ENCODE data around the gene RLN3. TPM values are rescaled to one million over a fixed set of nuclear protein-coding genes. Genes with fewer than 3 reads are reported as not detected.

The RLN3 gene
- total and polyA plus RNA-seq, 9 of the 15 experiments (the other 6 are each of a cell fraction or from before 2014, with no cell fraction given): 0.31 to 1.2 (median 0.71) TPM; not detected in 6

DNA sequence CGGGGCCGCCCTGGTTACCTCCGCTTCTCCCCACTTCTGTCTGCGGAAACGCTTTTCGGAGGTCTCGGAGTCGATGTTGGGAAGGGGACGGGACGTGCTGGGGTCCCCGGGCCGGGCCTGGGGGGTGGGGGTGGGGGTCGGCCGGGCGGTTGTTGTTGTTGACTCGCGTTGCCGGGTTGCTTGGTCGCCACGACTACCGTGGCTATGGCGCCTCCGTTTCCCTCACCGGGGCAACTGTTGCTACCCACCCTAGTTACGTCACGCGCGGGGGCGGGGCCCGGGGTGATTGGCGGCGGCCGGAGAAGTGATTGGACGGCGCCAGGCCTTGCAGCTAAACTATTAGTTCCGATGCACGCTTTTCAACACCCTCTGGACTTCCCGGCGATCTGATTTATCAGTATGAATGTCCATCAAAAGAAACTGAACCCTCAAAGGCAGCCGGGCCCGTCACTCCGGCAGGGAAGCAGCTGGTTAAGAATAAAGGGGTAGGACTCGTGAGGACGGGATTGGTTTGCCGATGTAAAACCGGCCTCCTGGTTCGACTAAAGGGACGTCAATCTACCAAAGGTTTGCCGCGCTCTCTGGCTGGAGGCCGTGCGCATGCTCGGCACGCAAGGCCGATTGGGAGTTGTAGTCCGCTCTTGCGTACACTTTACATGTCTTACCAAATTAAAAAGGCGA is 21.7 kb upstream of the RLN3 start, which contains the start of gene RFX1 (continued):
- TF ChIP-seq, protein P1, sequence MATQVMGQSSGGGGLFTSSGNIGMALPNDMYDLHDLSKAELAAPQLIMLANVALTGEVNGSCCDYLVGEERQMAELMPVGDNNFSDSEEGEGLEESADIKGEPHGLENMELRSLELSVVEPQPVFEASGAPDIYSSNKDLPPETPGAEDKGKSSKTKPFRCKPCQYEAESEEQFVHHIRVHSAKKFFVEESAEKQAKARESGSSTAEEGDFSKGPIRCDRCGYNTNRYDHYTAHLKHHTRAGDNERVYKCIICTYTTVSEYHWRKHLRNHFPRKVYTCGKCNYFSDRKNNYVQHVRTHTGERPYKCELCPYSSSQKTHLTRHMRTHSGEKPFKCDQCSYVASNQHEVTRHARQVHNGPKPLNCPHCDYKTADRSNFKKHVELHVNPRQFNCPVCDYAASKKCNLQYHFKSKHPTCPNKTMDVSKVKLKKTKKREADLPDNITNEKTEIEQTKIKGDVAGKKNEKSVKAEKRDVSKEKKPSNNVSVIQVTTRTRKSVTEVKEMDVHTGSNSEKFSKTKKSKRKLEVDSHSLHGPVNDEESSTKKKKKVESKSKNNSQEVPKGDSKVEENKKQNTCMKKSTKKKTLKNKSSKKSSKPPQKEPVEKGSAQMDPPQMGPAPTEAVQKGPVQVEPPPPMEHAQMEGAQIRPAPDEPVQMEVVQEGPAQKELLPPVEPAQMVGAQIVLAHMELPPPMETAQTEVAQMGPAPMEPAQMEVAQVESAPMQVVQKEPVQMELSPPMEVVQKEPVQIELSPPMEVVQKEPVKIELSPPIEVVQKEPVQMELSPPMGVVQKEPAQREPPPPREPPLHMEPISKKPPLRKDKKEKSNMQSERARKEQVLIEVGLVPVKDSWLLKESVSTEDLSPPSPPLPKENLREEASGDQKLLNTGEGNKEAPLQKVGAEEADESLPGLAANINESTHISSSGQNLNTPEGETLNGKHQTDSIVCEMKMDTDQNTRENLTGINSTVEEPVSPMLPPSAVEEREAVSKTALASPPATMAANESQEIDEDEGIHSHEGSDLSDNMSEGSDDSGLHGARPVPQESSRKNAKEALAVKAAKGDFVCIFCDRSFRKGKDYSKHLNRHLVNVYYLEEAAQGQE (IDR thresholded peaks at IDR 0.05; ENCODE audit: borderline replicate concordance): no peak
- TF ChIP-seq, protein P1 (CRISPR knock-in tag; IDR thresholded peaks at IDR 0.05; ENCODE audit: low read depth): no peak
- no peak for TF ChIP-seq NR4A1 (CRISPR knock-in tag; IDR thresholded peaks at IDR 0.05)
- TF ChIP-seq NR4A1 (tag; IDR thresholded peaks at IDR 0.05): no peak
- TF ChIP-seq ZNF79 (CRISPR knock-in tag; IDR thresholded peaks at IDR 0.05; ENCODE audit: low read depth): no peak
- no peak for TF ChIP-seq KHSRP (IDR thresholded peaks at IDR 0.05)
- TF ChIP-seq, protein P2, sequence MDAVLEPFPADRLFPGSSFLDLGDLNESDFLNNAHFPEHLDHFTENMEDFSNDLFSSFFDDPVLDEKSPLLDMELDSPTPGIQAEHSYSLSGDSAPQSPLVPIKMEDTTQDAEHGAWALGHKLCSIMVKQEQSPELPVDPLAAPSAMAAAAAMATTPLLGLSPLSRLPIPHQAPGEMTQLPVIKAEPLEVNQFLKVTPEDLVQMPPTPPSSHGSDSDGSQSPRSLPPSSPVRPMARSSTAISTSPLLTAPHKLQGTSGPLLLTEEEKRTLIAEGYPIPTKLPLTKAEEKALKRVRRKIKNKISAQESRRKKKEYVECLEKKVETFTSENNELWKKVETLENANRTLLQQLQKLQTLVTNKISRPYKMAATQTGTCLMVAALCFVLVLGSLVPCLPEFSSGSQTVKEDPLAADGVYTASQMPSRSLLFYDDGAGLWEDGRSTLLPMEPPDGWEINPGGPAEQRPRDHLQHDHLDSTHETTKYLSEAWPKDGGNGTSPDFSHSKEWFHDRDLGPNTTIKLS (IDR thresholded peaks at IDR 0.05; ENCODE audit: borderline replicate concordance, low read depth): no peak; the same call in none of the 2 replicates
- no peak for TF ChIP-seq NFIC (IDR thresholded peaks at IDR 0.05)
- no peak for TF ChIP-seq ZNF347 (CRISPR knock-in tag; IDR thresholded peaks at IDR 0.05; ENCODE audit: low read depth)
- TF ChIP-seq, protein P3, sequence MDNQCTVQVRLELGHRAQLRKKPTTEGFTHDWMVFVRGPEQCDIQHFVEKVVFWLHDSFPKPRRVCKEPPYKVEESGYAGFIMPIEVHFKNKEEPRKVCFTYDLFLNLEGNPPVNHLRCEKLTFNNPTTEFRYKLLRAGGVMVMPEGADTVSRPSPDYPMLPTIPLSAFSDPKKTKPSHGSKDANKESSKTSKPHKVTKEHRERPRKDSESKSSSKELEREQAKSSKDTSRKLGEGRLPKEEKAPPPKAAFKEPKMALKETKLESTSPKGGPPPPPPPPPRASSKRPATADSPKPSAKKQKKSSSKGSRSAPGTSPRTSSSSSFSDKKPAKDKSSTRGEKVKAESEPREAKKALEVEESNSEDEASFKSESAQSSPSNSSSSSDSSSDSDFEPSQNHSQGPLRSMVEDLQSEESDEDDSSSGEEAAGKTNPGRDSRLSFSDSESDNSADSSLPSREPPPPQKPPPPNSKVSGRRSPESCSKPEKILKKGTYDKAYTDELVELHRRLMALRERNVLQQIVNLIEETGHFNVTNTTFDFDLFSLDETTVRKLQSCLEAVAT (IDR thresholded peaks at IDR 0.05): peak in 1 of 2 experiments; percentile 99; a peak in 2 of 4 replicates
- TF ChIP-seq JUNB (CRISPR knock-in tag; conservative IDR thresholded peaks at IDR 0.05): no peak
- TF ChIP-seq, protein P4, sequence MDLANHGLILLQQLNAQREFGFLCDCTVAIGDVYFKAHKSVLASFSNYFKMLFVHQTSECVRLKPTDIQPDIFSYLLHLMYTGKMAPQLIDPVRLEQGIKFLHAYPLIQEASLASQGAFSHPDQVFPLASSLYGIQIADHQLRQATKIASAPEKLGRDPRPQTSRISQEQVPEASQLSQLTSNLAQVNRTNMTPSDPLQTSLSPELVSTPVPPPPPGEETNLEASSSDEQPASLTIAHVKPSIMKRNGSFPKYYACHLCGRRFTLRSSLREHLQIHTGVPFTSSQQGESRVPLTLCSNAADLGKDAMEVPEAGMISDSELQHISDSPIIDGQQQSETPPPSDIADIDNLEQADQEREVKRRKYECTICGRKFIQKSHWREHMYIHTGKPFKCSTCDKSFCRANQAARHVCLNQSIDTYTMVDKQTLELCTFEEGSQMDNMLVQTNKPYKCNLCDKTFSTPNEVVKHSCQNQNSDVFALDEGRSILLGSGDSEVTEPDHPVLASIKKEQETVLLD (IDR thresholded peaks at IDR 0.05): peak; percentile 96
- TF ChIP-seq CBFA2T3 (IDR thresholded peaks at IDR 0.05): no peak
- no peak for TF ChIP-seq NONO (IDR thresholded peaks at IDR 0.05; ENCODE audit: low read depth in 2 of 2, low read length in 1 of 2)
- TF ChIP-seq THRAP3 (IDR thresholded peaks at IDR 0.05; ENCODE audit: borderline replicate concordance): no peak
- no peak for TF ChIP-seq ETV6 (IDR thresholded peaks at IDR 0.05; ENCODE audit: borderline replicate concordance in 1 of 2, low read depth in 2 of 2, low read length in 1 of 2)
- TF ChIP-seq ETV6 (CRISPR knock-in tag; IDR thresholded peaks at IDR 0.05; ENCODE audit: borderline replicate concordance): no peak

Measured in K562 (cell line).